ENCODE measurements around the gene TFCP2L1. TPM values are rescaled to one million over a fixed set of nuclear protein-coding genes. Genes with fewer than 3 reads are reported as not detected.
"Not testable (repeated sequence)": the region's sequence is repeated elsewhere in the genome, so short reads cannot be mapped to it uniquely, and the experiment has no call there.

TFCP2L1 gene
- total RNA-seq, 1 donor from 2014 or later = 0.30 TPM

DNA sequence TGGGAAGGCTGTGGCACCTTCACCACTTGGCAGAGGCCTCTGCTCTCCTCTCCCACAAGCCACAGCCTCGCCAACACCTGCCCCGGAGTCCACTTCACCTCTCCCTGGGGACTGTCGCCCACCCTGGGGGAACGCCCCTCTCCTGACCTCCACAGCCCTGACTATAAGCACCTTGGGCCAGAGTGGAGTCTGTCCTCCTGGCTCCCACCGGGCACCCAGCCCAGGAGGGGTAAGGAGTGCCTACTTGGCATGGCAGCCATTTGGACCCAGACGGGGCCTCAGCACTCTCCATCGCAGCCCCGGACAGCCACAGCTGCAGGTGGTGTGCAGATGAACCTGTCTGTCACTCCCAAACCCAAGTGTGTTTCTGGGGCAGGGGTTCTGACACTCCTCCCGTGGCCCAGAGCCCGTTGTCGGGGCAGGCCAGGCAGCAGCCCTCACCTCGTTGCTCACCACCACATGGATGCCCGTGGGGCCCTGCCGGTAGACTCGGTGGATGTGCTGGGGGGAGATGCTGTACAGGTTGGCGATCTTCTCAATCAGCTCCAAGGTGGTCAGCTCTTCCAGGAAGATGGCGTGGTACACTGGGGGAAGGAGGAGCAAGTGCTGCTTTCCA is 53.5 kb downstream of the TFCP2L1 start:
- DNase-seq (ENCODE audit: low spot score) (no peak), ATAC-seq (no peak)

DNA sequence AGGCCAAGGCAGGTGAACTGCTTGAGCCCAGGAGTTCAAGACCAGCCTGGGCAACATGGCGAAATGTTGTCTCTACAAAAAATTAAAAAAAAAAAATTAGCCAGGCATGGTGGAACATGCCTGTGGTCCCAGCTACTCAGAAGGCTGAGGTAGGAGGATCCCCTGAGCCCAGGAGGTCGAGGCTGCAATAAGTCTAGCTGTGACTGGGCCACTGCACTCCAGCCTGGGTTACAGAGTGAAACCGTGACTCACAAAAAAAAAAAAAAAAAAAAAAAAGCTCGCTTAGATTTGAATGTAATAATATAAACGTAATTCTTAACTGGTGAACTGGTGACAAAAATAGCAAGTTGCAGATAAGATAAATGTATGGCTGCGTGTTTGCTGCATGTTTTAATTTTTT is 56.5 kb downstream of the TFCP2L1 start:
- no peak for DNase-seq (ENCODE audit: low spot score)
- no peak for ATAC-seq

DNA sequence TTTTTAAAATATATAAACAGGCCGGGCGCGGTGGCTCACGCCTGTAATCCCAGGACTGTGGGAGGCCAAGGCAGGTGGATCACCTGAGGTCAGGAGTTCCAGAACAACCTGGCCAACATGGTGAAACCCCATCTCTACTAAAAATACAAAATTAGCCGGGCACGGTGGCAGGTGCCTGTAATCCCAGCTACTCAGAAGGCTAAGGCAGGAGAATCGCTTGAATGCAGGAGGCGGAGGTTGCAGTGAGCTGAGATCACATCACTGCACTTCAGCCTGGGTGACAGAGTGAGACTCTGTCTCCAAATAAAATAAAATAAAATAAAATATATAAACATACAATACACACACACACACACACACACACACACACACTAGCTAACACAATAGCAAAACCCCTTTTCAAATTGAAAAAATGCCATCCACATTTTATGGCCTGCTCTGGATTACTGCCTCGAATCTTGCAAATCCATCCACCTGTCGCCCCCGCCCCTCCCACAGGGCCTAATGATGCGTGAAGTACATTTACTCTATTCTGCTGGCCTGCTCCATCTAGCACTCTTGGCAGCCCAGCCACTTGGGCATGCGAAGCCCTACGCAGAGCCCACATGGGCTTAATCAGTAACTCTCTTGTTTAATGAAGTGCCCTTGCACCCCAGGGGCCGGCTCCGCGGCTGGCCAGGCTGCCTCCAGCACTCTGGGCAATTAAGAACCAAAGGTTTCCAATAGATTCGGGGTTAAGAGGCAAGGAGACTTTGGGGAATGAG is 57.4 kb downstream of the TFCP2L1 start:
- peak; percentile 71 for ATAC-seq
- DNase-seq (ENCODE audit: low spot score) = not testable (repeated sequence)

DNA sequence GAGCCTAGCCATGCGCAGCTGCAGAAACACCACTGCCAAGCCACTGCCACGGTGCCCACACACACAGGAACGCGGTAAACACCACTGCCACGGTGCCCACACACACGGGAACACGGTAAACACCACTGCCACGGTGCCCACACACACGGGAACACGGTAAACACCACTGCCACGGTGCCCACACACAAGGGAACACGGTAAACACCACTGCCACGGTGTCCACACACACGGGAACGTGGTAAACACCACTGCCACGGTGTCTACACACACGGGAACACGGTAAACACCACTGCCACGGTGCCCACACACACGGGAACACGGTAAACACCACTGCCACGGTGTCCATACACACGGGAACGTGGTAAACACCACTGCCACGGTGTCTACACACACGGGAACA is 59.3 kb downstream of the TFCP2L1 start:
- not testable (repeated sequence) for DNase-seq (ENCODE audit: low spot score); ATAC-seq

DNA sequence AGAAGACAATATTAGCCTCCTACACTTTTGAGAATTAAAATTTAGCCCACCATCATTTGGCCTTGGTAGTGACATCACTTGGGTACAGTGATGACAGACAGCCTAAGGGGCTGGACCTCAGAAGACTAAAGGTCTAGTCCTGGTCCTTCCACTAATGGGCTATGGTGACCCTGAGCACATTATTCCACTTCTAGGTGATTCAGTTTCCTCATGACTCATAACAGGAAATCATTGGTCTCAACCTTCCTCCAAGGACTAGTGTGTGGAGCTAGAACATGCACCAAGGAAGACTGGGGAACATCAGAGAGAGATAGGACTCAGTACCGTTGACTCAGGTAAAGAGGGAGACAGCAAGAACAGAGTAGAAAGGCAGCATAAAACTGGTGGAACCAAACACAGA is 64.0 kb downstream of the TFCP2L1 start:
- DNase-seq (ENCODE audit: low spot score) (no peak), ATAC-seq (no peak)

DNA sequence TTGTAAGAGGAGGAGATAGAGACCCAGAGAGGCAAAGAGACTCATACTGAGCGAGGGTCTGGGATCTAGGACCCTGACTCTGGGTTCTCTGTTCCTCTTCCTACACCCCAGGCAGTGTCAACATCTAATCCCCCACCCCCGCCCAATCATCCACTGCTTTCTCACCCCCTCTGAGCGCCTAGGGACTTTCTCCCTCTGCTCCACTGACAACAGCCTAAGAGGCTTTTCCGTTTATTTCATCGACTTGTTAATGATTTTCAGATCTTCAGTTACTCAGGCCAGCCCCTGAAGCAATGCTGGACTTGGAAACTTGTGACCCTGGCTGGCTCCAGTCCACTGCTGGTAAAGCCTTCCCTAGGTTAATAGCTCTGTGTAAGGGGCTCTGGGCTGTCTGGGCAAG is 65.1 kb downstream of the TFCP2L1 start:
- ATAC-seq (no peak), DNase-seq (ENCODE audit: low spot score) (no peak)

DNA sequence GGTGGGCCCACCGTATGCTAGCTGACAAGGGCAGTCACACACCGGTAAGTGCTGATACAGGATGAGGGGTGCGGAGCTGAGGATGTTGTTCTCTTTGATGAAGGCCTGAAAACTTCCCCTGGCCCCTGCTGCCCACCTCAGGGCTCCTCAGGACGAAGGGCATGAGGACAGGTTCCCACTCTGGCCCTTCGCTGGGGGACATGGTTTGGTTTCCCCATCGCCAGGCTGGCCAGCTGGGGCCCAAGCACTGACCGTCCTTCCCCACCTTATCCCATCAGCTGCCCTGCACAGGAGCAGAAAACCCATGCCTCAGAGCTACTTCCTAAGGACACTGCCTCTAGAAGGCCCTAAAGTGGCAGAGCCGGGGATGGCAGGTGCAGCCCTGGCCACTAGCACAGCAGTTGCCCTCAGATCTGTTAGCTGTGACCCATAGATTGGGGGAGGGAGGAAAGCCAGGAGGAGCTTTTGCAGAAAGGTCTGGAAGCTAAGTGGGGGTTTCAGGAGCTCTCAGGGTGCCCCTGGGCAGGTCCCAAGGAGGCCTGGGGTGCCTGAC is 66.5 kb downstream of the TFCP2L1 start:
- ATAC-seq = no peak
- DNase-seq (ENCODE audit: low spot score) = no peak

DNA sequence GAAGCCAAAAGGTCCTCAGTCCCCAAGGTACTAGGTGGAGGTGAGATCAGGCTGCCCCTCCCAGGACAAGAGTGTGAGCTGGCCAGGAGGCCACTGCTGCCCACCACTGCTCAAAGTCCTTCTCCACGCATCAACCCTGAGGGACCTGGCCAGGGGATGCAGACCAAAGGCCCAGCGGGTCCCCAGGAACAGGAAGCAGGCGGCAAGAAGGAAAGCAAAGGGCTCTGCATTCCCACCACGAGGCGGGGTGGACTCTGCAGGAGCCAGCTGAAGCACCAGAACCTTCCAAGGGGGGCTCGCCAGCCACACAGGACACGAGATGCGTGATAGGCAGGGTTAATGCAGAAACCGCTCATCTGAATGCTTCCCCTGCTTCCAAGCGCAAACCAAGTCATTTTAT is 67.4 kb downstream of the TFCP2L1 start:
- ATAC-seq = no peak
- DNase-seq (ENCODE audit: low spot score) = no peak

DNA sequence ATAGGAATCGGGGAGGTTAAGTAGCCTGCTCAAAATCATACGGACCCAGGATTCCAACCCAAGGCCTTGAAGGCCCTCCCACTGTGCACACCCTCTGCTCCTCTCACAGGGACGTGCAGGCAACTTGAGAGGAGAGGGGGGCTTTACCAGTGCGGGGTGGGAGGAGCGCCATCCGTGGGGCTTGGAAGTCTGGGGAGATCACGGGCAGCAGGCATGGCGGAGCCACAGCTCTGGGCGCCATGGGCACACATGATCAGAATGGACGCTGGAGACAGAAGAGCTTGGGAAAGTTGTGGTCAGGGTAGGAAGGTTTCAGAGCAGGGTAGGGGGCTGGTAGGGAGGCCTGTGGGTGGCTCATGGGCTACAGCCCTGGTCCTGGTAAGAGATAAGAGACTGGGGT is 70.7 kb downstream of the TFCP2L1 start:
- ATAC-seq (no peak), DNase-seq (ENCODE audit: low spot score) (no peak)

DNA sequence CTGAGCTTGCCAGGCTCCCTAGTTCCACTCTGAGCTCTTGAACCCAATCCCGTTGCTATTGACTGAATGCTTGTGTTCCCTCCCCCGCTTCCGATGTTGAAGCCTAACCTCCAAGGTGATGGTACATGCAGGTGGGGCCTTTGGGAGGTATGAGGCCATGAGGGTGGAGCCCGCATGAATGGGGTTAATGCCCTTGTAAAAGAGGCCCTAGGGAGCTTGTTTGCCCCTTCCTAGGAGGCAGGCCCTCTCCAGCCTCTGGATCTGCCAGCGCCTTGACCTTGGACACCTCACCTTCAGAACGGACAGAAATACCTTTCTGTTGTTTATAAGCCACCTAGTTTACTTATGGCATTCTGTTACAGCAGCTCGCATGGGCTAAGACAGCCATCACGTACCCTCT is 71.6 kb downstream of the TFCP2L1 start:
- no peak for ATAC-seq

DNA sequence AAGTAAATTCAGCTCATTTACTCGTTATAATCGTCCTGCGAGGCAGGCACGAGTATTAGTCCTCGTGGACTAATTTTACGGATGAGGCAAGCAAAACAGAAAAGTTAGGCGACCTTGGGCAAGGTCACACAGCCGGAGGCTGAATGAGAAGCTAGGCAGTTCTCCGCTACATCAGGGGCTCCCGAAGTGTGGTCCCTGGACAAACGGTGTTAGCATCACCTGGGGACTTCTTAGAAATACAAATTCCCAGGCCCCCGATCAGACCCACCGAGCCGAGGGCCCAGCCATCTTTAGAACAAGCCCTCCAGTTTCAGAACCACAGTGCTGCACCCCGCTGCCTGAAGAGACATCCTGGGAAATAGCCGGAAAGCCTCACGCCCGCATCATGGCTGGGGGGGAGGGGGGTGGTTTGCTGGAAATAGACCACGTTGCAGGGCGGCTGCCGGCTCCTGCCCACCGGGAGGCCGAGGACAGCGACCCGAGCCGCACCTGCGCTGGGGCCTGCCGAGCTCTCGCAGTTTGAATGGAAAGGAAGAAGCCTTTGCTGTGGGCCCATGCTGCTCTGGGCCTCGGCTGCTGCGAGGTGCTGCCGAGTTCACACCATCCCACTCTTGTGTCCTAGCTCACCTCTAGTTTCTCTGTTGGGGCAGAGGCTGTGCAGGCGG is 72.2 kb downstream of the TFCP2L1 start:
- DNase-seq (ENCODE audit: low spot score) = no peak
- ATAC-seq = no peak

More for the DNA sequence above, 71.6 kb downstream of the TFCP2L1 start:
- DNase-seq (ENCODE audit: low spot score) = no peak

DNA sequence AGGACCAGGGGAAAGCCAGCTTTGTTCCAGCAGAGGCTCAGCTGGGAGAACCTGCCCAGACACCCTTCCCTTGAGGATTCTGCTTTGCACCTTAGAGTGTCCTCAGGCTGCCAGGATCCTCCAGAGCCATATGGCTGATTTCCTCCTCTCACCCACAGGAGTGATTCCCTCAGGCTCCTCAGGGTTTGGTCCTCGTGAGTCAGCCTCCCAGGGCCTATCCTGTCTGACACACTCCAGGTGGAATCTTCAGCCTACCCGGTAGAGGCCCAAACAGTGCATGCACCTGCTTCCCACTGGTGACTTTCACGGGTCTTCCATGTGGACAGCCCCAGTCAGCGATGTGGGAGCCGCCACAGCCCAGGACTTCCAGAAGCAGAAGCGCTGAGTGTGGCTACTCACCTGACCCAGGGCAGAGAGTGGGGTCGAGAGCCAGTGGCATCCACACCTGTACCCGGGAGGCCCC is 73.3 kb downstream of the TFCP2L1 start:
- DNase-seq (ENCODE audit: low spot score) (no peak), ATAC-seq (peak; percentile 4)

DNA sequence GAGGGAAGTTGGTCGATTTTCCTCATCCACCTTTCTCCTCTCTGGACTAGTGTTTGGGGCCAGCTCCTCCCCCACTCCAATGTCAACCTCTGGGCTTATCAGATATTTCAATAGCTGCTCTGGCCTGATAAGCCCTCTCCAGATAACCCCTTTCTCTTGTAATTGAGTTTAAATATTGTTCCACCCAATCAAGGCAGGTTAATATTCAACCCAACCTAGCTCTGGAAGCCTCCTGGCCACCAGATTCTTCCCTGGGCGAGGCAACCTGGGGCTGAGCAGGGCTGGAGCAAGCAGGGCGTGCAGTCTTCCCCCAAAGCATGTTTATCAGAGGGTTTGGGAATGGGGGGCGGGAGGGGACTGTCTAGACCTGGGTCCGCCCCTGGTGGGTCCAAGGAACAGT is 73.8 kb downstream of the TFCP2L1 start:
- ATAC-seq (peak; percentile 88), DNase-seq (ENCODE audit: low spot score) (no peak)

DNA sequence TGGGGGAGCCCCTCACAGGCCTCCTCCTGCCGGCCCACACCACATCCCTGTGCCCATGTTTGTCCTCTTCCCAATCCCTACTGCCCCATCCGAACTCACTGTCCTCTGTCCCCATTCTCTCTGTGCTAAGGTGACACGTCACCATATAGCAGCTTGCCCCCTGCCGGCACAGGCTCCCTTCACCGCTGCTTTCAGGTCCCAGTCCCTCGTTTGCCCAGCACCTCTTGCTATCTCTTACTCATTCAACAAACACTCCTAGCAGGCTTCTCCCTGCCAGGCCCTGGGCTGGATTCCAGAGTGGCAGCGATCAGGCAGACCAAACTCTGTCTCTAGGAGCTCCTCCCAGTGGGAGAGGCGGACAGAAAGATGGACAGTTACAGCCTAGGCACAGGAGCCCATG is 74.3 kb downstream of the TFCP2L1 start:
- DNase-seq (ENCODE audit: low spot score) = peak; percentile 56
- peak; percentile 83 for ATAC-seq

DNA sequence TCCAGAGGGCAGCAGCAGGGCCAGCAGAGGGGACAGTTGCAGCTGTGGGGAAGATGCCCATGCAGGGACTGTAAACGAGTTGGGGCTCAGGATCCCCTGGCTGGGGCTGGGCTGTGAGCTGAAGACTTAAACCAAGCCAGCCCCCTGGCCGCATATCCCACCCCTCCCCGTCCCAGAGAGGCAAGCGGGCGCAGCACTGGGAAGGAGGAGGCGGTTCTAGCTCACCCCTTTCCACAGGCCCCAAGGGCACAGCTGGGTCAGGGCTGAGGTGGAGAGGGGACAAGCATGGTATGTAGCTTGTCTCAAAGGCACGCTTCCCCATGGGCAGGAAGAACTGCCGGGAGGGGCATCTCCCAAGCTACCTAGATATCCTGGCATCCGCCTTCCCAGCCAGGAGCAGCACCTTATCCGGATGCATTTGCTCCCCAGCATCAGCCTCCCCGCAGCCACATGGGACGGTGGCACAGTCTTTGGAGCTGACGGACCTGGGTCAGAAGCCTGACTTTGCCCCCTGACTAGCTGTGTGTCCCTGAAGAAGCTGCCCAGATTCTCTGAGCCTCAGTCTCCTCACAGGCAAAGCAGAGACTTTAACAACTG is 75.9 kb downstream of the TFCP2L1 start:
- DNase-seq (ENCODE audit: low spot score) = no peak

DNA sequence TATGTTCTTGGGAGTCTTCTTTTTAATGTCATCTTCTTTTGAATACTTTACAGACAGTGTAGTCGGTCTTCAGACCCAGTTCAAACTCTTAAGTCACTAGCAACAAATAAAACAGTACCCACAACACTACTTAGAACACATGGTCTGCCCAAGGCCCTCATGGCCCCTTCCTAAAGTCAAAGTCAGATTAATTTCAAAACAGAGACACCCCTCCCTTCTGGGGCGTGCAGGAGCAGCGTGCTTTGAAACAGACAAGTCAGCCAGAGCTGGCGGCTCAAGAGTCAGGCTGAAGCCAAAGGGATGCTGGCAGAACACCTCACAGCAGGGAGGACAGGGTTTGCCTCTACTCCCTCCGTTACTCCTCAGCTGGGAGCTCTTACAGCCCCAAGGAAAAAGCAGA is 77.5 kb downstream of the TFCP2L1 start:
- no peak for ATAC-seq
- DNase-seq (ENCODE audit: low spot score) = no peak

More for the DNA sequence above, 75.9 kb downstream of the TFCP2L1 start:
- no peak for ATAC-seq

DNA sequence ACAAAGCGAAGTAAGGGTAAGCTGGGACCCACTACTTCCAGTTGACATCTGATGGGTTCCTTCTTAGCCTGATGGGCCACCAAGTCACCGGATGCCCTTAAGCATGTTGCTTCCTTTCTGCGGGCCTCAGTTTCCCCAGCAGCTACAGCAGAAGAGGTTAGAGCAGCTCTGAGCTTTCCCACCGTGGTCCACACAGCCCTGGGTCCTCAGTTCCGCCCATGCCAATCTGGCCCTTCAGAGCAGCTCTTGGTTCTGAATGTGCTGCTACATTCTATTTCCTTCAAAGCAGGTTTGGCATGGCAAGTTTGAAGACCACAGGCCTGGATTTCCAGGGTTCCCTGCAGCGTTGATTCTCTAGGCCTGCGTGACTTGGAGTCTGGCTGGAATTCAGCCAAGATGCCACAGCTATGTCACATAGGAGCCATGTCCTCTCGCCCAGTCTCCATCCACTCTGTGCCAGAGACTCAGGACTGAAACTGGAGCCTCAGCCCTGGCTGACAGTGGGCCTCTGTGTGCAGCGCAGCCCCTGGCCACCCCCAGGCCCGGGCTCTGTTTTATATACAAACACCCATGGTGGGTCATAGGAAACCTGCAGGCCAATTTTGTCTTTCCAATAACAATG is 79.6 kb downstream of the TFCP2L1 start:
- ATAC-seq (peak; percentile 26), DNase-seq (ENCODE audit: low spot score) (no peak)

DNA sequence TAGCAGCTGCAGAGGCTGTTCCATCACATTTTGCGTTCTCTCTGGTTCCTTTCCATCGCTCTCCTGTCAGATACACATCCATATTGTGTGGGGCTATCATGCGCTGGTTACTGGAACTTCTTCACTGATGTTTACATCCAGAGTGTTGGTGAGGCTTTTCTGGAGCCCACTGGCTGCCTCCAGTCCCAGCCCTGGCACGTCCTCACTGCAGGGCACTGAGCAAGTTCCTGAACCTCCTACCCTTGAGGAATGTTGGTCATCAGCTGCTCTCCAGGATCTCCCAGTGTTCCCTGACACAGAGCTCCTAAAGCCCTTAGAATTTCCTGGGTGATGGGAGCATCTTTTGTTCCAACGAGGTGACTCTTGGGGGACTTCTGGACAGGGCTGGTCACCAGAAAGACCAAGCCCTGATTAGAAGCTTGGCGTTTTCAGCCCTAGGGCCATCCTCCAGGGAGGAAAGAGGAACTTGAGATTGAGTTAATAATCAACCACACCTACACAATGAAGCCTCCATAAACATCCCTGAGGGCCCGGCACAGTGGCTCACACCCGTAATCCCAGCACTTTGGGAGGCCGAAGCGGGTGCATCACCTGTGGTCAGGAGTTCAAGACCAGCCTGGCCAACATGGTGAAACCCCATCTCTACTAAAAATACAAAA is 81.3 kb downstream of the TFCP2L1 start:
- ATAC-seq (no peak), DNase-seq (ENCODE audit: low spot score) (no peak)

DNA sequence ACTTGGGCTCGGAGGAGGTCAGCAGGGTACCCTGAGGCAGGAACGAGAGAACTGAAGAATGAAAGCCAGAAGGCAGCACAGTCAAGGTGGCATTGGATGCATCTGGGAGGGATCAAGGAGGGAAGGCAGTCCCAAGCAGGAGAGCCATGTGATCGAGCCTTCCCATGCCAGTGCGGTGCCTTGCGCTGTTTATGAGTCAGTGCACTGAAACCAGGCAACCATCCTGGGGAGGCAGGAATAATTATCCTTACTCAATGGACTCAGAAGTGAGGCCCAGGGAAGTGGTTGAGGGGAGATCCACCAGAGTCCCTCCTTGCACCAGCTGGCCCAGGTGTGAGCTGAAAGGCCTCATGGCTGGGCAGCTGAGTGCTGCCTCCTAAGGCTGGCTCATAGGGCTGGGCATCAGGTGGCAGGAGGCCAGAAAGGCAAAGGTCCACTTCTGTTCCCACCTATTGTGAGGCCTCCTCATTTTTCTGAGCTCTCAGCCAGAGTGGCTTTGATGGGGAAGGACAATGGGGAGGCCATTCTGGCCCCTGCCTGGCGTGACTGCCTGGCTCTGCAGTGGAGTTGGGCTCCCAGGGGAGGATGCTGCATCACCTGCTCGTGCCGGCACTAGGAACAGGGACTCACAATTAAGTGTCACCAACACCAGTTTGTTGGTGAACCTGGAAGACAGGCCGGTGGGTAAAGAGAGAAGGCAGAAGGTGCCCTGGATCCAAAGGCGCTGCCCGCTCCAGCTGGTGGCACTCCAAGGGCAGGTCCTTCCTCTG is 82.3 kb downstream of the TFCP2L1 start:
- ATAC-seq (peak; percentile 23), DNase-seq (ENCODE audit: low spot score) (no peak)

DNA sequence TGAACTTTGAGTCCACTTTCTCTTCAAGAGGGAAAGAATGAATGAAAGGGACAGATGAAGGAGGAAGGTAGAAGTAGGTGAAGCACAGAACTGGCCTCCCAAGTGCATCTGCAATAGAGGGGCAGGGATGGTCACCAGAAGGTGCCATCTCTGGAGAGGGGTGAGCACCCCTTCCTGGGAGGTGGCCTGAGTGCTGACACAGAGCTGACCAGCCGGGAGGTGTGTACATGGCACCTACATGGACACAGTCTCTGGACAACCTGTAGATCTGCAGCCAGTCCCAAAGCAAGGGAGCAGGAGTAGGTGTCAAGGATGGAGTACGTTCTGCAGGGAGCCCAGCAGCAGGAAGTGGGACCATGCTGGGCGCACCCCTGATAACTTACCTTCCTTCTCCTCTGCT is 83.2 kb downstream of the TFCP2L1 start:
- no peak for DNase-seq (ENCODE audit: low spot score)
- ATAC-seq = no peak
